ENCODE data around the gene GREM1.

GREM1 gene

DNA sequence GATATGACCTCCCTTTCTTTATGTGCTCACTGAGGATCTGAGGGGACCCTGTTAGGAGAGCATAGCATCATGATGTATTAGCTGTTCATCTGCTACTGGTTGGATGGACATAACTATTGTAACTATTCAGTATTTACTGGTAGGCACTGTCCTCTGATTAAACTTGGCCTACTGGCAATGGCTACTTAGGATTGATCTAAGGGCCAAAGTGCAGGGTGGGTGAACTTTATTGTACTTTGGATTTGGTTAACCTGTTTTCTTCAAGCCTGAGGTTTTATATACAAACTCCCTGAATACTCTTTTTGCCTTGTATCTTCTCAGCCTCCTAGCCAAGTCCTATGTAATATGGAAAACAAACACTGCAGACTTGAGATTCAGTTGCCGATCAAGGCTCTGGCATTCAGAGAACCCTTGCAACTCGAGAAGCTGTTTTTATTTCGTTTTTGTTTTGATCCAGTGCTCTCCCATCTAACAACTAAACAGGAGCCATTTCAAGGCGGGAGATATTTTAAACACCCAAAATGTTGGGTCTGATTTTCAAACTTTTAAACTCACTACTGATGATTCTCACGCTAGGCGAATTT is 14.9 kb downstream of the GREM1 start:
- no peak for DNase-seq

DNA sequence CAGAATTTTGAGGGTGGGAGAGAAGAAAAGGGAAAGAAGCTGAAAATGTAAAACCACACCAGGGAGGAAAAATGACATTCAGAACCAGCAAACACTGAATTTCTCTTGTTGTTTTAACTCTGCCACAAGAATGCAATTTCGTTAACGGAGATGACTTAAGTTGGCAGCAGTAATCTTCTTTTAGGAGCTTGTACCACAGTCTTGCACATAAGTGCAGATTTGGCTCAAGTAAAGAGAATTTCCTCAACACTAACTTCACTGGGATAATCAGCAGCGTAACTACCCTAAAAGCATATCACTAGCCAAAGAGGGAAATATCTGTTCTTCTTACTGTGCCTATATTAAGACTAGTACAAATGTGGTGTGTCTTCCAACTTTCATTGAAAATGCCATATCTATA is 15.5 kb downstream of the GREM1 start:
- DNase-seq, result no peak

DNA sequence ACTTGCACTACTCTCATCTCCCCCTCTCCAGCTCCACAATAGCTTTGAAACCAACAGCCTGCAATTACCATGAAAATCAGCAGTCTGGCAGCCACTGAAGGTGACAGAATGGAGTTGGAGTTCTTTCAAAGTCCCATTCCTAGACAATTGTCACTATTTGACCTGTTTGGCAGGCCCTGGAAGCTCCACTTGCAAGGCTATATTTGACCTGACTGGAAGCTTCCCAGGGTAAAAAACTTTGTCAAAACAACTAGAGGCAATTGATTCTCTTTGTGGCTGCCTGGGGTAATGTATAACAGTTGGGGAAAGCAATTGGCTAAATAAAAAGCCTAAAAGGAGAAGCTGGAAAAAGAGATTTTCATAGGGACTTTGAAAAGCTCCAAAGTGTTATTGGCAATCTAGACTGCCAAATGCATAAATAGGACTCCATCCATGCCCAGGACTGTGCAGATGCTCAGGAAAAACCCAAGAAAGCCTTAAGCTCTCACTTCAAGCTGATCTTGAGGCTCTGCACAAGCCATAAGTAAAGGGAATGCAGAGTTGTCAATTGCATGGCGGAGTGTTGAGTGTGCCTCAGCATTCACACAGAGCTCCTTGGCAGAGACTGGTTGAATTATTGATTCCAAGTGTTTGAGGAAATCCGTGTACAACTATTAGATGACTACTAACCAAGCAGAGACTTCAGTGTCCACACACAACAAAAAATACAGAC is 18.3 kb downstream of the GREM1 start:
- DNase-seq, result no peak

DNA sequence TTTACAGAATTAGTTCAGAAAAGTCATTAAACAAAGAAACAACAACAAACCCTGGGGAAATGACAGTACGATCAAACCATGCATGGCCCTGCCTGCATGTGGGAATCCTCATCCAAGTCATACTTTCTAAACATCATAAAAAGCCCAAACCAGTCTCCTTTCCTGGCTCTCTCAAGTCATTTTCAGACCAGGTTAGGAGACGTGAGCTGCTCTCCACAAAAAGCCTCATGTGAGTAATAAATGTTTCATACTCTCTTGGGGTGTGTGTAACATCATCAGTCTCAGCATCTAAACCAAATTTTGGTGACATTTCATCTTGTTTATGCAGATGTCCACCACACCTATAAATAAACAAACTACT is 18.9 kb downstream of the GREM1 start:
- no peak for DNase-seq

GRCh38 chr15:32737304-32737703 is 19.5 kb downstream of the GREM1 start:
- DNase-seq, result no peak

- no peak for DNase-seq
These were observed 20.9 kb downstream of the GREM1 start for GRCh38 chr15:32738666-32739065.

DNA sequence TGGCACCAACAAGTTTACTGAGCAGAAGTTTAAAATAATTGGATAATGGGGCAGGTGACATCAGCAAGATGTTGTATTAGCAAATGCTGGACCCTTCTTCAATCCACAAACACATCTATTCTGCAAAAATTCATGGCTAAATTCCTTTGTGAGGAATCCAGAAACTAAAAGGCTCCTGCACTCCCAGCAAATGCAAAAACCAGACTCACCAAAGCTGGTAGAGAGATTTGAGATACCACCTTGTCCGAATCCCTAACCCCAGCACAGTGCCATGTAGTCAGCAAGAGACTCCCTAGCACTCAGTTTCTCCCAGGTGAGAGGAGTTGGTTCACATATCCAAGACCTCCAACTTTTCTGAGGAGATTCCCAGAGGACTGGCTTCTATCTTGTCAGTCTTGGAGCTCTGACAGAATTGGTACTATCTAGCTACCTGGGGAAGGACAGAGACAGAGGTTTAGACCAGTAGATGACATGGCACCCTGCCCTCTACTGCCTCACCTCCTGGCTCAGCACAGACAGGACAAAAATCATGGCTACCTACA is 21.8 kb downstream of the GREM1 start:
- DNase-seq, result no peak

GRCh38 chr15:32743411-32744140 is 25.8 kb downstream of the GREM1 start:
- no peak for DNase-seq

DNA sequence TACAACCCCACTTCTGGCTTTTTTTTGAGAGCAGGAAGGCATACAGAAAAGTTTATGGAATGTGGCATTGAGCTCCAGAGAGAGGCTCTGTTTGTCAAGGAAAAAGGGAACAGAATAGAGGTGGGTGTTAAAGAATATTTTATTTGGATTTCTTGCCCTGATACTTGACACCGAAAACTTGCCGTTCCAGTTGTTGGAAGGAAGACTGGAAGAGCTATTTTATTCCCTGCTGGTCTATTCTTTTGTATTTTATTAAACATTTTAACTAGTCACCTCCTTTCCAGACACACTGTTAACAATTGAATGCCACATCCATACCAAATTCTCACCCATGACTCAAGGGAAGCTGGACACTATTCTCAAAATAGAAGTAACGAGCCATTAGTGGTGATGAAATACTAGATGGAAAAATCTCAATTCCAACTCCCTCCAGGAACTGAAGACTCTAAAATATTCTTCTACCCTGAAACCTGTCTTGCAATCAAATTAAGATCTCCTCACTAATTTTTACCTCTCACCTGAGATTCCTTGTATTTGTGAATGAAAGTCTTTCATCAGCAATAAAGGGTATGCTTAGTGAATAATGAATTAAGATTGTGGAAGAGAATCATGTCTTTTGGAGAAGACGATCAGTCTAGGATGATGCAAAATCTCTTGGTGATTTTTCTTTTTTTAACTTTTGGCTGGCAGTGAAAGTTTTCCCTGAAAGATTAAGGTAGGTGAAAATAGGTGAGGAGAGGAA is 28.5 kb downstream of the GREM1 start:
- no peak for DNase-seq

DNA sequence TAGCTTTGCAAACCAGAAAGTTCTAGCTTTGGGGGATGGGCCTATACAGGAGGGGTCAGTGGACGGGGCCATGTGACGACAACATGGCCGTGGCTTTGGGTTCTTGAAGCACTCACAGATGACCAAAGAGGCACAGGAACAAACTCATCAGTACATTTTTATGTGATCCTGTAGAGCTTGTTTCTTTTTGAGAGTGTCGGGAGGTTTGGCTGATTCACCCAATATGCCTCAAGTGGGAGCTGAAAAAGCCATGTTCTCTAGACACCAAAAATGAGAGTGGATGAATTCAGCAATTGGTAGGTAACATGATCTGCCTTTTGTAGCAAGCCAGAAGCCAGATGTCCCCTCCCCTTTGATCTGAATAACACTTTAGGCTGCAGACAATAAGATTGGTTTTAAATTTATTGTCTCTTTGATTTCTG is 30.1 kb downstream of the GREM1 start:
- DNase-seq, result no peak

DNA sequence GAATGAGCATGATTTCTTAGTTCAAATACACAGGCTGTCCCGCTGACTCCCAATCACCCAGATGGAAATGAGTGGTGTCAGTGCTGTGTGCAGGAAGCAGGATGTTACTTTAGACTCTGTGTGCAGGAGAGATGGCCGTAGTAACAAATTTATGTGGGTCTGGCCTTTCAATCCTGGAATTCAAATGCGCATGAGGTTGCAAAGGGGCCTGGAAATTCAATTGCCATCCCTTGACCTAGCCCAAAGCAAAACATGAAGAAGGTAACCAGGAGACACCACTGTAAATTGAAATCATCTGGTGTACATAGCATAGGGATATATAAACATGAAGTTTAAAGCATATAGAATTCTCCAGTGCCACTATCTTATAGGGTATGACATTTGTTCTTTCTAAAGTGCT is 33.2 kb downstream of the GREM1 start:
- DNase-seq, result no peak

DNA sequence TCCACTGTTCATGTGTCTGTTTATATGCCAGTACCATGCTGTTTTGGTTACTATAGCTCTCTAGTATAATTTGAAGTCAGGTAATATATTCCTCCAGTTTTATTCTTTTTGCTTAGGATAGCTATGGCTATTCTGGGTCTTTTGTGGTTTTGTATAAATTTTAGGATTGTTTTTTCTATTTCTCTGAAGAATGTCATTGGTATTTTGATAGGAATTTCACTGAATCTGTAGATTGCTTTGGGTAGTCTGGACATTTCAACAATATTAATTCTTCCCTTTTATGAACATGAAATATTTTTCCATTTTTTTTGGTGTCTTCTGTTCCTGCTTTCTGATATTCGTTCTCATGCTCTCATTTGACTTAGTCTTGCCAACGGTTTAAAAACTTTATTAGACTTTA is 39.6 kb downstream of the GREM1 start:
- no peak for DNase-seq

- no peak for DNase-seq
These were observed 45.5 kb downstream of the GREM1 start for GRCh38 chr15:32763295-32763694.

DNA sequence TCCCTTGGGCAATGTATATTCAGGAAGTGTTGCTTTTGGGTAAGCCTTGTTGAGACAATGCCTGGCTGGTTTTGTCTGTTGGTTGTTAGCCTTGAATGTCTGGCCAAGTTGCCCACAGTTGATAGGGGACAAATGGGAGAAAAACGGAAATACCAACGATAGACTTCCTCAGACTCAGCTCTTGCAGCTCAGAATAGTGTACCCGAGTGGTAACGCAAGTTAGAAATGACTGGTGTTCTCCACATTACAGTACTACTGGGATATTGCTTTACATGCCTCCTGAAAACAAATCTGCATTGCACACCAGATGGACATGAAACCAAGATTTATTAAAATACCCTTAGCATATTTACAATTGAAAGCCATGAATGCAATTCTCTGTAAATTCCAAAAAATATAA is 47.4 kb downstream of the GREM1 start:
- no peak for DNase-seq

GRCh38 chr15:32766101-32766500 is 48.3 kb downstream of the GREM1 start:
- DNase-seq, result no peak

GRCh38 chr15:32767236-32767635 is 49.4 kb downstream of the GREM1 start:
- no peak for DNase-seq

GRCh38 chr15:32774022-32774421 is 56.2 kb downstream of the GREM1 start:
- no peak for DNase-seq

DNA sequence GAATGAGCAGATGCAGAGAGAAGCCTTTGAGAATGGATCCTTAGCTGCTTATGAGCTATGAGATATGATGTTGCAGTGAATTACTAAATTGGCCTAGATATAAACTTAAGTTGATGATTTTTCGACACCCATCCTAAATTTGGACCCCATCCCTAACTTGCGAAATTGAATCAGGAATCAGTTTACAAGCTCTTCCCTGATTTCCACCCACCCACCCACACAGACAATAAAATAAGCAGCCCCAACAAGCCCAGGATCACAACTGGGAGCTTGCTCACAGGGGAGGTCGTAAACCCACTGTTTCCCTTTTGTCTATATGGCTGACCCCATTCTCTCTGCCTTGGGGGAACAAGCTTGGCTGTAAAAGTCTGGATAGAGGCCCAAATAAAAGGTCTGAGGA is 57.3 kb downstream of the GREM1 start:
- no peak for DNase-seq

DNA sequence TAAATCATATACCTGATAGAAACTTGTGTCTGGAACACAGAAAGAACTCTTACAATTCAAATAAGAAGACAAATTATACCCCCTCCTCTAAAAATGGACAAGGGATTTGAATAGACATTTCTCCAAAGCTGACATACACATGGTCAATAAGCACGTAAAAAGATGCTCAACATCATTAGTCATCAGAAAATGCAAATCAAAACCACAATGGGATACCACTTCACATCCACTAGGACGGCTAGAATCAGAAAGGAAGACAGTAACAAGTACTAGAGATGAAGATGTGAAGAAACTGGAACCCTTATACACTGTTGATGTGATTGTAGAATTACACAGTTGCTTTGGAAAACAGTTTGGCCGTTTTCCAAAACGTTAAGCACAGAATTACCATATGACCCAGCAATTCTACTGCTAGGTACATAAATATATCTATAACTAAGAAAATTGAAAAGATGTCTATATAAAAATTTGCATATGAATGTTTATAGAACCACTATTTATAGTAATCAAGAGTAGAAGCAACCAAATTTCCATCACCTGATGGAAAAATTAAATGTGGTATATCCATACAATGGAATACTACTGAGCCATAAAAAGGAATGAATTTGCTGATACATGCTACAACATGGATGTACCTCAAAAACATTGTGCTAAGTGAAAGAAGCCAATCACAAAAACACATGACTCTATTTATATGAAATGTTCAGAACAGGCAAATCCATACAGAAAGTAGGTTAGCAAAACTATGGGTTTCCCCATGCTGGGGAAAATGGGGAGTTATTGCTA is 60.8 kb downstream of the GREM1 start:
- DNase-seq, result no peak

- no peak for DNase-seq
These were observed 64.0 kb downstream of the GREM1 start for GRCh38 chr15:32781781-32782180.

DNA sequence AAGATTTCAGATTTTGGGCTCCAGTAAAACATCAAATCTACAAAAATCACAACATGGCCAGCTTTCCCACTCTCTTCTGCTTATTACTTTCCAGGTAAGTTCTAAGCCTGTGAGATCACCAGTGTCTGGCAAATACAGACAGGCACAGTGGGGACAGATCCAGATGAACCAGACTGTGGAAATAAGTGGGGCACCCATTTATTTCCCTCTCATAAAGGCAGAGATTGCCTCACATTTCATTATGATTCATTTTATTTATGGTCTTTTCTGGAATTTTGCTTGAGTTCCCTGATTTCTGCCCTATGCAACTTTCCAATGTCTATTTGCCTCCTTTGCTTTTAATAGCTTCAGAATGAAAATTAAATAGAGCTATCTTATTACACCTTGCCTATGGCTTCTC is 66.8 kb downstream of the GREM1 start:
- no peak for DNase-seq

DNA sequence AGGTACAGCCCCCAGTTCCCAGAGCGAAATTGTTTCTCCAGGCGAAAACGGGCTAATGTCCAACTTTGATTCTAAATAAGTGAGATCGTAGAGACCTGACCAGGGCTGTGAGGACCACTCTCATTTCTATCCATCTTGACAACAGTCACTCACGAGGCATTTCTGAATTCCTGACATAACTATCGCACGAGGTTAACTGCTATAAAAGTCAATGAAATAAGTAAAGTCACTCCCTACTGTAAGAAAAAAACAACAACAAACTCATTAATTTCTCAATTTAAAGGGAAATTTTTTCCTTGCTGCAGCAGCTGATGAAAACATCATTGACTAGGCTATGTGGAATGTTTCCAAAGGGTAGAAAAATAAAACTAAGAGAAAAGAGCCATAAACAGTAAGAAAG is 69.1 kb downstream of the GREM1 start:
- DNase-seq, result no peak

DNA sequence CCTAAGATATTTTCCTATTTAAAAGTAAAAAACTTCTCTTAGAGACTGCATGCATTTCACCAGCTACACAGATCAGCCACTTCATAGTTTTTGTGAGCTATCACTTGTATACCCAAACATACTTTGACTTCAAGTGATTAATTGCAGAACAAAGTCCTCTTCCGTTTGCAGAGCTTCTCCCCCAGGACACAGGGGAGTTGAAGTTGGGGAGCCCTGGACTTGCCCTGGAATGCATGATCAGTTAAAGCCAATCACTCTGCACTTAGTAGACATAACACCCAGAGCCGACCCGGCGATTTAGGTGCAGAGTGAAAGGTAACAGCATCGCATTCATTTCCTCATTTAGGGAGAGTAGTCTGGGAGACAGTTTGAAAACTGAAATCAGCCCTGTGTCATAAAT is 70.1 kb downstream of the GREM1 start:
- DNase-seq, result no peak
